Right ventricle myocardium inferior (tissue), 1 donor: ENCODE data around the gene CRACDL. TPM values are rescaled to one million over a fixed set of nuclear protein-coding genes. Genes with fewer than 3 reads are reported as not detected.
"Not testable (repeated sequence)": the region's sequence is repeated elsewhere in the genome, so short reads cannot be mapped to it uniquely, and the experiment has no call there.

Source experiments
- ATAC-seq: fragments of 200-7000 bp; cut with Tn5 transposase; one replicate; pipeline ENCODE4 v1.9.1; 2020; ENCODE audit warnings: mild to moderate bottlenecking, moderate library complexity
- DNase-seq: peaks from one replicate; pipeline ENCODE4 v3.0.0; 2021; ENCODE audit errors: missing footprints
- intact Hi-C: fragments of 100-400 bp; cut with DNase I; formaldehyde crosslinking; loops from one replicate; pipeline ENCODE4 v1.11.0; 2022
- total RNA-seq: library from RNA; stranded (reverse); fragmentation: NEBNext Ultra II Directional; extraction: Animal tissue kit (Norgen Biotek cat#: 25700); gene quantifications from one replicate; pipeline ENCODE4 v1.2.1, GENCODE V29; 2021
- donor health status: DM: no; HTN: yes; CAD: no; lungs with severe emphysema.

Gene CRACDL
- total RNA-seq, 1 donor from 2014 or later: 3.9 TPM

GRCh38 chr2:98752711-98753110 lies 183.3 kb downstream of the CRACDL start:
- intact Hi-C loops, DNase-seq, ATAC-seq: not testable (repeated sequence)

- ATAC-seq: no peak
- intact Hi-C loops: no loop called here
- no peak for DNase-seq
Measured at GRCh38 chr2:98751748-98752147, 184.3 kb downstream of the CRACDL start.

GRCh38 chr2:98750593-98751282 lies 185.3 kb downstream of the CRACDL start:
- ATAC-seq (no peak), DNase-seq (no peak)
- intact Hi-C loops: no loop called here

- DNase-seq: no peak
- intact Hi-C loops: no loop called here
Measured at GRCh38 chr2:98749066-98749450, 187.0 kb downstream of the CRACDL start.

GRCh38 chr2:98748292-98749065 lies 187.5 kb downstream of the CRACDL start:
- DNase-seq (no peak), ATAC-seq (no peak)
- intact Hi-C loops: no loop called here

More at GRCh38 chr2:98749066-98749450, 187.0 kb downstream of the CRACDL start:
- peak; percentile 86 for ATAC-seq

GRCh38 chr2:98747888-98748287 lies 188.1 kb downstream of the CRACDL start:
- intact Hi-C loops: no loop called here
- DNase-seq: no peak
- ATAC-seq: no peak

- DNase-seq (no peak), ATAC-seq (no peak)
- intact Hi-C loops: no loop called here
Measured at GRCh38 chr2:98746426-98746825, 189.6 kb downstream of the CRACDL start.

- intact Hi-C loops: no loop called here
- no peak for DNase-seq
- no peak for ATAC-seq
Measured at GRCh38 chr2:98744595-98744994, 191.4 kb downstream of the CRACDL start.

Other genes starting within 250 kb of the CRACDL start
- 19.3 TPM for gene MGAT4A, start 205.1 kb downstream of the CRACDL start, total RNA-seq
- gene C2orf15, start 205.5 kb upstream of the CRACDL start, total RNA-seq: not detected
- 3.3 TPM for gene TSGA10, start 218.7 kb upstream of the CRACDL start, total RNA-seq
- 7.4 TPM for gene LIPT1, start 218.7 kb upstream of the CRACDL start, total RNA-seq
- 17.3 TPM for gene MITD1, start 244.8 kb upstream of the CRACDL start, total RNA-seq
- gene MRPL30, start 245.0 kb upstream of the CRACDL start, total RNA-seq: 39.3 TPM